Sigmoid colon (tissue), 3 donors: ENCODE measurements around the gene COL25A1.

ENCODE experiments used
- CTCF ChIP-seq, 4 experiments: fragments of 450-650 bp in 3 of 4; fragments of 200-600 bp in 1 of 4; IDR thresholded peaks; one replicate each; pipeline ENCODE4 v1.5.1; 2016 to 2019; ENCODE audit warnings: antibody characterized with exemption in 4 of 4, mild to moderate bottlenecking in 3 of 4, moderate library complexity in 2 of 4
- POLR2A ChIP-seq, 2 donors: fragments of 450-650 bp; IDR thresholded peaks; one replicate each; pipeline ENCODE4 v1.6.1; 2016; ENCODE audit warnings: antibody characterized with exemption in 2 of 2, mild to moderate bottlenecking in 2 of 2, moderate library complexity in 2 of 2

GRCh38 chr4:109263721-109264120 lies 38.7 kb downstream of the COL25A1 start:
- TF ChIP-seq CTCF (IDR thresholded peaks at IDR 0.05) (no peak), POLR2A (IDR thresholded peaks at IDR 0.05) (no peak)
